ENCODE results near the gene AUNIP. TPM values are rescaled to one million over a fixed set of nuclear protein-coding genes. Genes with fewer than 3 reads are reported as not detected.
"Not testable (repeated sequence)": the region's sequence is repeated elsewhere in the genome, so short reads cannot be mapped to it uniquely, and the experiment has no call there.

Gene AUNIP
- total RNA-seq, 1 donor from 2014 or later, result 1.7 TPM

DNA sequence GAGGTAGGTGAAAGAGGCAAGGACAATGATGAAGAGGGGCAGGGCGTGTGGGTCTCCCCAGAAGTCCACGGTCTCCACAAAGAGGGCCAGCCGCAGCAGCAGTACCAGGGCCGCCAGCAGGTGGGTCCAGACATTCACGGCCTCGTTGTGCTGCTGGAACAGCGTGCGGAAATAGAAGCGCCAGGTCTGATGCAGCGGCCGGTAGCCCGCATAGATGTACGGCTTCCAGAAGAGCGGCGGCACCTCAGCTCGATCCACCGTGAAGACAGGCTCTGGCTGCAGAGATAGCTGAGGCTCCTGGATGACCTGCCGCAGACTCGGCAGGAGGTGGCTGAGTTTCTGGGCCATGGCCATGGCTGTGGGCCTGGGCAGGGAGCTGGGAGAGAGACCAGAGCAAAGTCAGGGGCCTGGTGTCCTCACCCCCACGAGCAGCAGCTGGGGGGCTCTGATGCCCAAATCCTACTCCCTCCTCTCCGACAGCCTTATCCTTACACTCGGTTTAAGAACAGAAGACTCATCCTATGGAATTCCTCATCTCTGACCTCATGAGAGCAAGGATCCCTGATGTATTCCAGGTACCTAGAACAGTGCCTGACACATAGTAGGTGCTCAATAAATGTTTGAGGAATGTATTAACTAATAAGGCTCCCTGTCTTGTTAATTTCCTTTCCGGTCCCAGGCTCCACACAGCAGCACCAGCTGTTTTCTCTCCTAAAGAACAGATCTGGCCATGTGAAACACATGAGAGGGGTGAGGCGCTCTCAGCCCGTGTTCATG lies 4.4 kb upstream of the AUNIP start:
- no peak for DNase-seq

DNA sequence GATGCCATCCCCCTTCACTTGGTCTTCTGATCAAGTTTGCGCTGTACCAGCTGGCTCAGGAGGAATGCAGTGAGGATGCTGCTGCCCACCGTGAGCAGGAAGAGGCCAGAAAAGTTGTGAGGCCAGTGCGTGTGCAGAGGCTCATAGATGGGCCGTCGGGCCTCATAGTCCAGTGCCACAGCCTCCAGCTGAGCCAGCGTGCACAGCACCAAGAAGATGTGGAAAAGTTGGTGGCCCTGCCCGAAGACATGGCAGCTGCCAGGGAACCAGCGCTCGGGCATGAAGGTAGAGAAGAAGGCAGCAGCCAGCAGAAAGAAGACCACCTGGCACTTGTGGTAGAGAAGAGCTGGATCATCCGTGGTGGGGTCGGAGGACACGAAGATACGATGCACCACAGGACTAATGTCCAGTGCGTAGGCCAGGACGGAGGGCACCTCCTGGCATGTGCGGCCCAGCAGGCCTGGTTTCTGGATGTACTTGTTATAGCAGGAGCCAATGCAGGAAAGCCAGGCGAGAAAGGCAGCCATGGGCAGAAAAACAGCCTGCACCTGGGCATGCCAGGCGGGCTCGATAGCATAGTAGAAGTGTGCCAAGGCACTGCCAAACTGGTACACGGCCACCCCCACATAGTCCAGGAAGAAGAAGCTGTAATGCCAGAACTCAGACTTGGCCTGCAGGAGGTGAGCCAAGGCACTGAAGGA lies 3.7 kb upstream of the AUNIP start:
- DNase-seq, result no peak

DNA sequence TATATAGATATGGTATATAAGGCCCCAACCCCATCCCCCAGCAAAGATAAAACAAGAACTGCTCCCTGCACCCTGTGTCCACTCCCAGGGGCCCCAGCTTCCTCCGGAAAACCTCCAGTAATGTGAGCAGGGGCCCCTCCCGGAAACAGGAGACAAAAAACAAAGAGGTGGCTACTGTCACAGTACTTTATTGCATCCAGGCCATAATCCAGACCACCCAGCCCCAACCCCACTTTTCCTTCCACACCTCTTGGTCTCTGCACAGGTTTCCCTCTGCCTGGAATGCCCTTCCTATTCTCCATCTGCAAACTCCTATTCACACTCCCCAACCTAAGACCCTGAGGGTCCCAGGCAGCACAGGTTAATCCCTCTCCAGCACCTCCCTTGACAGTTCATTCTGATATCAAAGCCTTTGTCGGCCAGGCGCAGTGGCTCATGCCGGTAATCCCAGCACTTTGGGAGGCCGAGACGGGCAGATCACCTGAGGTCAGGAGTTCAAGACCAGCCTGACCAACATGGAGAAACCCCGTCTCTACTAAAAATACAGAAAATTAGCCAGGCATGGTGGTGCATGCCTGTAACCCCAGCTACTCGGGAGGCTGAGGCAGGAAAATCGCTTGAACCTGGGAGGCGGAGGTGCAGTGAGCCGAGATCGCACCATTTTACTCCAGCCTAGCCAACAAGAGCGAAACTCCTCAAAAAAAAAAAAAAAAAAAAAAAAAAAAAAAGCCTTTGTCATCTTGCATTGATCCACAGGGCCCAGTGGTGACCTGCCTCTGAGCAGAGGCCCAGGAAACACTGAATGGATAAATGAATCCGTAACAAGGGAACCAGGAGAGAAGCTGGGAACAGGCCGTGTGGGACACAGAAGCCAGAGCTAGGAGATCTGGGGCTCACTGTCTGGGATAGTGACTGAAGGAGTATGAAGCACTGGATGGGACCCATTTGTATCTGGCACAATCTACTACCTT lies 2.3 kb upstream of the AUNIP start:
- DNase-seq, result no peak

DNA sequence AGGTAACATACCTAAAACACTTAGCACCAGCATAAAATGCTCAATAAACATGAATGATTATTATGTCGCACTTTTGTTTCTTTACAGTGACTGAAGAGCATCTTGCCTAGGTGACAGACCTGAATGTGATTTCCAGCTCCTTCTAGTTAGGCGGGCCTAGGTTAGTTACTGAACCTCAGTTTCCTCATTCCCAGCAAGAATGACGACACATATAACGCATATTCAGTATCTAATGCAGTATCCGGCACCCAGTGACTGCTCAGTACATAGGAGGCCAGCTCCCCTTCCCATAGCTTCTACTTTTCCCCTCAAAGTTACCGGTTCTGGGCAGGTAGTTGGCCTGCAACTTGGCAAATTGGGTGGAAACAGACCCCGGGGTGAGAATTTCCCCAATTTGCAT lies 763 bp downstream of the AUNIP start:
- no peak for DNase-seq

DNA sequence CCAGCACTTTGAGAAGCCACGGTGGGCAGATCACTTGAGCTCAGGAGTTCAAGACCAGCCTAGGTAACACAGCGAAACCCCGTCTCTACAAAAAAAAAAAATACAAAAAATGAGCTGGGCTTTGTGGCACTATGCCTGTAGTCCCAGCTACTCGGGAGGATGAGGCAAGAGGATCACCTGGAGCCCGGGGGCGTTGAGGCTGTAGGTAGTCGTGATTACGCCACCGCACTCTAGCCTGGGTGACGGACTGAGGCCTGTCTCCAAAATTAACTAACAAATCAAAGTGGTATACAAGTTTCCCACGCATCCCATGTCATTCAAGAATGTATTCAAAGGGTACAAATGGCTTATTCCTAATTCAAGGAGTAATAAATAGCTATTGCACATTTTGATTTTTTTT lies 2.4 kb downstream of the AUNIP start:
- DNase-seq, result no peak

DNA sequence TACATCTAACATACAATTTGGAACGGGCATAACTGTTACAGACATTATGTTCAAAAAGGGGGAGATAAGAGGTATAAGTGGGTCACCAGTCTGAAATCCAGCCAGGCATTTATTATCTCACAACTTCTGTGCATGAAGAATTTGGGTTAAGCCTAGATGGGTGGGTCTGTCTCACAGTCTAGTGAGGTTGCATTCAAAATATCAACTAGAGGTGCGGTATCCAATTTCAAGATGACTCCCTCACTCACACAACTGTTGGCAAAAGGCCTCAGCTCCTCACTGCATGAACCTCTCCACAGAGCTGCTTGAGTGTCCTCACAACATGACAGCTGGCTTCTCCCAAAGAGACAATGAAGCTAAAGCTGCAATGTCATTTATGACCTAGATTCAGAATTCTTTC lies 4.7 kb downstream of the AUNIP start:
- no peak for DNase-seq

DNA sequence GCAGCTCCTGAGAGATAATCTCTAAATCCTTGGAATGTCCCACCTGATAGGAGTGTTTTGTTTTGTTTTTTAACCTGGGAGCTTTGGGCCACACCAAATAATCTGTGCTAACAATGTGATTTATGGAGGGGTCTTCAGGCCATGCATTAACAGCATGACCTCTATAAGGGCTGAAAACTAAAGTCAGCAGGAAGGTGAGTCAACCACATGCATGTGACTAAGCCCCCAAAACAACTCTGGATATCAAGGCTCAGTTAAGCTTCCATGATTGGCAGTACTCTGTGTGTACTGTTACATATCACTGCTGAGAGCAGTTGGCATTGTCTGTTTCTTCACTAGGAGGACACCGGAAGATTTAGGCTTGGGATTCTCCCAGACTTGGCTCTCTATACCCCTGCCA lies 10.7 kb downstream of the AUNIP start:
- no peak for DNase-seq

DNA sequence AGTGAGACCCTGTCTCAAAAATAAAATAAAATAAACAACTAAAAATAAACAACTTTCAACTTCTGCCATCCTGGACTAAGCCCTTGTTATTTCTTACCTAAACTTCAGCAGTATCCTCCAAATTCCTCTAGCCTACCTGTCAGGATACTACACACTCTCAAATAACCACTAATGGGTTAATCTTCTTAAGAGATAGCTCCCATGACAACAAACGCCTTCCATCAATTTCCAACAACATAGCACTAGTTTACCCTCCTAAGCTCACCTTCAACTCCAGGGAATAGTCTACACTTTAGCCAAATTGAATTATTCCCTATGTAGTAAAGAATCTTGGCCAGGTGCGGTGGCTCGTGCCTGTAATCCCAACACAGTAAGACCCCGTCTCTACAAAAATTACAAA lies 11.3 kb downstream of the AUNIP start:
- DNase-seq, result no peak

DNA sequence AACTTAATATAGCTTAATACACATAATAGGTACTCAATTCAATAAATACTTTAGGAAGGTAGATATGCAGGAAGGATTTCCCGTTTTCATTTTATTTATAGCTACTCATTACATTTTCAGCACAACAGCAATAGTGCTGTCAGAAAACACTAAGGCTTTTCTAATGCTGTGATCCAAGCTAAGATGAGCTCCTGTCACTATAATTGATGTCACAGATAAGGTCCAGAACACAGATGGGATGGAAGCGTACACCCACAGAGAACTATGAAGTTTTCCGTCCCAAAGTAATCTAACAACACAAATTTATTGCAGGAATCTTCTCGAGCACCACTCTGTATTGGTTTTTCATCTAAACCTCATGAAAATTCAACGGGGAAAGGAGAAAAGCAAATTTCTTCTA lies 13.6 kb downstream of the AUNIP start:
- DNase-seq, result no peak

DNA sequence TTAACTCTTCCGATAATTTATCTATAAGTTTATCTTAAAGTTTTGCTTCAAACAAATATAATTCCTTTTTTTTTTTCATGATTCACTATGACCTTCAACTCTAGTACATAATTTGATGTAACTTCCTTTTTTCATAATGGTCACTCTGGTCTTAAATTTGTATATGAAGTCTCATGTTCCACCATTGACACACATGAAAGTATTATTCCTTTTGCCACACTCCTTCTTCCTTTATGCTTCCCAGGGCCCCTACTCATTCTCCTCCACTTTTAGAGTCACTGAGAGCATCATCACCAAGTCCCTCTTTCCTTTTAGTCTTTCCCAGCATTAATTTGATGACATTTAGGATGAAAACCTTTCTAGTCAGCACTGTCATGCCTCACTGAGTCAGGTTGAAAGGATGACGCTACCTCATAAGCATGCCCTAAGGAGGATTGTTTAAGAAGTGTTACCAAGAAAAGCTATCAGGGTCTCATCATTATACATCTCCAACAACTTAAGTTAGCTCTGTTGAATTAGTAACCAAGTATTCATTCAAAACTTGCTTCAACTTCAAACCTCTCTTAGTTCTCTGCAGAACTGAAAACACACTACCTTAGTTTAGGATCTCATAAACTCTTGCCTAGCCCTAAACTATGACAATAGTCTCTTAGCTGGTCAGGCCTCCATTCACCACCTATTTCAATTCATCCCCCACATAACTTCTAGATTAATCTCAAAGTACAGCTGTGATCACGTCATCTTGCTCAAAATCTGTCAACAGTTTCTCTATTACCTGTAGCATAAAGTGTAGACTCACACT lies 14.5 kb downstream of the AUNIP start:
- DNase-seq, result no peak

DNA sequence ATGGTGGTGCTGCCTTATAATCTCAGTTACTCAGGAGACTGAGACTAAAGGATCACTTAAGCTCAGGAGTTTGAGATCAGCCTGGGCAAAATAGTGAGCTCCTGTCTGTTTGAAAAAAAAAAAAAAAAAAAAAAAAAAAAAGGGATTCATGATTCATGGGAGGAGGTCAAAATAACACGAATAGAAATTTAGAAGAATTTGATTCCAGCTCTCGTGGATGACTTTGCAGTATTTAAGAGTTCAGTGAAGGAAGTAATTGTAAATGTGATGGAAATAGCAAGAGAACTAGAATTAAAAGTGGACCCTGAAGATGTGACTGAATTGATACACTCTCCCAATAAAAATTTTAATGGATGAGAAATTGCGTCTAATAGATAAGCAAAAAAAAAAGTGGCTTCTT lies 15.8 kb downstream of the AUNIP start:
- DNase-seq, result no peak

DNA sequence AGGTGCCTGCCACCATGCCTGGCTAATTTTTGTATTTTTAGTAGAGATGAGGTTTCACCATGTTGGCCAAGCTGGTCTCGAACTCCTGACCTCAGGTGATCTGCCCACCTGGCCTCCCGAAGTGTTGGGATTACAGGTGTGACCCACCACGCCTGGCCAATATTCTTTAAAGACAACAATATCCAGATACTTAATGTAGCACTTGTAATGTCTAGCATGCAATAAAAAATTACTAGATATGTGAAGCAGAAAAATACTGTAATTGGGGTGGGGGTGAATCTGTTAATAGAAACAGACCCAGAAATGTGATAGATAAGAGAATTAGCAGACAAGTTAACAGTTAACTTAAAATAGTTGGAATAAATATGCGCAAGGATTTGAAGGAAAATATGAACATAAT lies 19.4 kb downstream of the AUNIP start:
- DNase-seq, result not testable (repeated sequence)

DNA sequence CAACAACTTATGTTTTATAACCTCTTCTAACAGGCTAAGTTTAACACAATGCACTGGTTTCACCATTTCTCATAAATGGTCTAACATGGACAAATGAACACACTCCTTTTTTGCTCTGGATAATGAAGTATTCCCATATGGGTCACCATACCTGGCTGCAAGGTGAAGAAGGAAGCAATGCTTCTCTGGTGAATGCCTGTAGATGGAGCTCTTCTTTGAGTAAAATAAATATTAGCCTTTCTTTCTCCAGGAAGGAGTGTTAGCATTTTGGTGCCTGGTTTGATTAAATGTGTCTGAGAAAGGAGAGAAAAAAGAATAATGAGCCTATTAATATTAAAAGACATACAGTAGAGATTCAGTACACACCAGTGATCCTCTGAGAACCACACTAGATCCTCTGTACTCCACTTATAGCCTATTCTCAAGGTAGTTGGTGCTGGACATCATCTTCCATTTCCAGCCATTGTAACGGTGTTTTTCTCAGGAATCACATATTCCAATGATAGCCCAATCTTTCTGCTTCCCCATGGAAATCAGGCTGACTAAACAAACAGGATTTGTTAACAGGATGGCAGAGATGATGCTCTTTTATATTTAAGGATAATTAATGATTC lies 21.9 kb downstream of the AUNIP start:
- DNase-seq, result no peak

DNA sequence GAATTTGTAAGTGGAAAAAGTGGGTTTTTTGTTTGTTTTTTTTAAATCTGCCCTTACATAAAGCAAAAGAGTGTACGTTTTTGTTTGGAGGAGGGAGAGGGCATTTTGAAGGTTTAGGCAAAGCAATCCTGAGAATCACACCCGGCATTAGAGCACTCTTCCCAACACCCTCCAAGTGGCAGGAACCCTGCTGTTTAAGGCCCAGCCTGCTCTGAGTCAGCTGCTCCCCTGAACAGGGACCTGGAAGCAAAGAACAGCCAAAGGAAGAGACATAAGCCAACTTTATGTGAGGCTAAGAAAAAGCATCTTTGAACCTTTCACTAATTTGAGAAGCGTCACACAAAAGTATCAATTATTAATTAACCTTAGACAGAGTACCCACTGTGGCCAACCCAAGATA lies 22.6 kb downstream of the AUNIP start:
- DNase-seq, result no peak

DNA sequence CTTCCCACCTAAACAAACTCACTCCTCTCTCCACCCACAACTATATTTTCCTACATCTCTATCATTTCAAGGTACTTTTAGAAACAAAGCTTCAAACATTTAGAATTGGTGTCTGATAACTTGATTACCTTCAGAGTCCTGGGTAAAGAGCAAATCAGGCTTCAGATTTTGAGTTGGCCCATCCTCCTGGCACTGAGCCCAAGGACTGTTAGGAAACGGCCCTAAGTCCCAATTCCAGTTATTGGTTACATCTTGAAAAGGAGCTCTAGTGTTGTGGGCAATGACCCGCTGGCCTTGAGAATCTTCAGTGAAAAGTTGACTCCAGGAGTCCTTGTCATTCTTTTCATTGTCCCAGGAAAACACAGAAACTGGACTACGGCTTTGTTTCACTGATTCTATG lies 24.4 kb downstream of the AUNIP start:
- no peak for DNase-seq

DNA sequence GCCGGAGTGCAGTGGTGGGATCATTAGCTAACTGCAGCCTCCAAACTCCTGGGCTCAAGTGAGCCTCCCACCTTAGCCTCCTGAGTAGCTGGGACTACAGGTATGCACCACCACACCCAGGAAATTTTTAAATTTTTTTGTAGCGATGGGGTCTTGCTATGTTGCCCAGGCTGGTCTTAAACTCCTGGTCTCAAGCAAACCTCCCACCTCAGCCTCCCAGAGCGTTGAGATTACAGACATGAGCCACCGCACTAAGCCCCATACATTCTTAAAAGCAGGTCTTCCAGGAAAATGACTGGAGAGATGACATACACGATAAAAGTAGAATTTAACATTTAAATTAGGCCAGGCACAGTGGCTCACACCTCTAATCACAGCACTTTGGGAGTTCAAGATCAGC lies 26.1 kb downstream of the AUNIP start:
- DNase-seq, result no peak

DNA sequence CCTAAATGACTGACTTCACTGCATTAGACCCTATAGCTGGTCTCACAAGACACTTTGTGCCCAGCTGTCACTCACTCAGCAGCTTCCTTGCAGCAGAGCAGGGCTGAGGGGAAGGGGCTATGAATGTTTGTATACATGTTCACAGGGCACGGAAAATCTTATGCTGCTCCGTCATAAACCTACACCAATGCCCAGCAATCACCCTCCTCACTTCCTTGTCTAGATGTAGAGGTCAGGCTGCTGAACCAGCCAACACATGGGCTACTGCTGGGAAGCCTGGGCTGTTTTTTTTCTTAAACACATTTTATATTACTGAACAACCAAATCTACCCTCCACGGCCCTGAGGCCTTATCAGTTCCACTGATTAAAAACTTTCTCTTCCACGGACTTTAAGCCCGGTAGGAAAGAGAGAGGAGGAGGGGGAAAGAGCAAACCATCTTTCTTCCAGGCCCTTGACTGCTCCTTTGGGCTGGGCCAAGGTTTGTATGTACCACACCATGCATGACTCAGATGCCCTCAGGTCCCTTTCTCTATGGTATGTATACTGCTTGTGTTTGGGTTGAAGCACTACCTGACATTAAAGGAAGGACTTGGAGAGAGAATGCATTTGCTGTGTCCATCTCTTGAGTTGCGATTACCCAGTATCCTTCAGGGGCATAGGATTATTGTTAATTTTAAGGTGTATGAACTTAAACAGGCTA lies 26.8 kb downstream of the AUNIP start:
- no peak for DNase-seq

DNA sequence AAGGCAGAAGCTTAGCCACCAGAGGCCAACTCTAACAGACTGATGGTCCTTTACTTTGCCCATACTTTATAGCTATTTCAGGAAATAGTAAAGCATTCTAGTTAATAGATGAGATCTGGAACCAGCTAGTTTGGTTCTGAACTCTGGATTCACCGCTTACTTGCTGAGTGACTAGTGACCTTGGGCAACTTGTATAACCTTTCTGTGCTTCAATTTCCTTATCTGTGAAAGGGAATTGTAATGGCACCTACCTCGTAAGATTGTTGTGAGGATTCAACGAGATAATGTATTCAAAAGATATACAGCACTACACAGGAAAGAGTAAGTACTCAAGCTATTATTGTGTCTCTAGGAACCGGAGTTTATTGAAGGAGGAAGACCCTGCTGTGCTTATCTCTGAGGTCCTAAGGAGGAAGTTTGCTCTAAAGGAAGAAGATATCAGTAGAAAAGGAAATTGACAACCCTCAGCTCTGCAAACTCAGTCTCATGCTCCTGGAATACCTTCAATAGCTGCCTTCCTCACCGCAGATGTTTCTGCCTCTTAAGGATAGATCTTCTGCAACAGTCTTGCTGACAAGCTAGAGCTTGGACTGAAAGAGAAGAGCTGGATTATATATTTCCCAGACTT lies 27.6 kb downstream of the AUNIP start:
- no peak for DNase-seq

DNA sequence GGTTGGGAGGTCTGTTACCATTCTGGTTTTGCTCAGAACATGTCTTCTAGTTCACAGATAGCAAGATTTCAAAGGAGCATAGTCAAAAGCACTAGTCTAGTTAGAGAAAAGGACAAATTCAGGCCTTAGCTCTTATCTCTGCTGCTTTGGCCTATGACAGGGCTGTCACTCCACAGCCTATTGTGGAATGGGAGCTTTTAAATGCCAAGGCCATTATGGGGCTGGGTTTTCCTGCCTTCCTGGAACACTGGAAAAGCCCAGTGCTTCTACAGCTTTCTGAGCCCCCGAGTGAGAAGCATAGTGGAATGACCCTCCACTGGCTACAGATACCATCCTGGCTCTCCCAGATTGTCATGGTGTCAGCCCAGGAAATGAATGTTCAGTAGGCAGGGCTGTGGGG lies 30.2 kb downstream of the AUNIP start:
- no peak for DNase-seq

DNA sequence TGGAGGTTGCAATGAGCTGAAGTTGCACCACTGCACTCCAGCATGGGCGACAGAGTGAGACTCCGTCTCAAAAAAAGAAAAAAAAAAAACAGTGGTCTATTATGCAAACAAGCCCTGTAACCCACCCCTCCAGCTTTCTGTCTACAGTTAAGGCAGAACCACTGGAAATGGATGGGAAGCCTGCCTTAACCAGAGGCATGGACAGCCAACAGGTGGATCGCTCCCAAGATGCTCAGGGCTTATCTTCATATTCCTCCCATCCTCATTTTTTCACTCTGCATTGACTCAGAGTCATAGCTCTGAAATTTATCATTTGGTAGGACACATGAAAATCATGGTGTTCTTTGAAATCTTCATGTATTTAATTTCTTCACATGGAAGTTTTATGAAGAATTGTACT lies 30.8 kb downstream of the AUNIP start:
- no peak for DNase-seq

DNA sequence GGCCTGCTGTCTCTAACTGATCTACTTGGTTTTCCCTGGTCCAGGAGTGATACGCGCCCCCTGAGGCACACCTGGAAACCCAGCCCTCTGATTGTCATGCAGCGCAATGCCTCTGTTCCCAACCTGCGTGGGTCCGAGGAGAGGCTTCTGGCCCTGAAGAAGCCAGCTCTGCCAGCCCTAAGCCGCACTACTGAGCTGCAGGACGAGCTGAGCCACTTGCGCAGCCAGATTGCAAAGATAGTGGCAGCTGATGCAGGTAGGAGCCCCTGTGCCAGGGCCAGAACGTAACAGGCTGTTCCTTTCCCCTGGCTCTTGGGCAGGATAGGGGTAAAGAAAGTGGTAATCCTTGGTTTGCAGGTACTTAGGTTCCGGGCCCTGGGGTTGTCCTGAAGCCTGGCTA lies 32.7 kb downstream of the AUNIP start:
- DNase-seq, result no peak

All from occipital lobe (tissue), 2 donors.